Measurements from ENCODE around the gene TMEM222. TPM values are rescaled to one million over a fixed set of nuclear protein-coding genes. Genes with fewer than 3 reads are reported as not detected.

The TMEM222 gene
- total RNA-seq, 1 donor from 2014 or later: 43.5 TPM

GRCh38 chr1:27303509-27303908 is 18.5 kb upstream of the TMEM222 start:
- TF ChIP-seq CTCF (IDR thresholded peaks at IDR 0.05; ENCODE audit: unreplicated experiment): no peak
- peaks cover 14% of the 10 kb centered on the region for H3K36me3 Mint-ChIP-seq (ENCODE audit: low read depth, unreplicated experiment)
- H3K4me3 Mint-ChIP-seq (ENCODE audit: unreplicated experiment): no peak overlapping the region
- no peak overlapping the region for H3K27ac Mint-ChIP-seq (ENCODE audit: unreplicated experiment)
- DNase-seq (ENCODE audit: low spot score): no peak
- H3K27me3 Mint-ChIP-seq (ENCODE audit: unreplicated experiment): peaks cover 8% of the 10 kb centered on the region
- no peaks in the 10 kb centered on the region for H3K9me3 Mint-ChIP-seq (ENCODE audit: unreplicated experiment)
- H3K4me1 Mint-ChIP-seq (ENCODE audit: unreplicated experiment): peaks cover 15% of the 10 kb centered on the region

- H3K27ac Mint-ChIP-seq (ENCODE audit: unreplicated experiment): no peak overlapping the region
- H3K27me3 Mint-ChIP-seq (ENCODE audit: unreplicated experiment): no peaks in the 10 kb centered on the region
- no peak for DNase-seq (ENCODE audit: low spot score)
- H3K4me3 Mint-ChIP-seq (ENCODE audit: unreplicated experiment): no peak overlapping the region
- H3K4me1 Mint-ChIP-seq (ENCODE audit: unreplicated experiment): peaks cover 3% of the 10 kb centered on the region
- H3K9me3 Mint-ChIP-seq (ENCODE audit: unreplicated experiment): no peaks in the 10 kb centered on the region
- H3K36me3 Mint-ChIP-seq (ENCODE audit: low read depth, unreplicated experiment): peaks cover 4% of the 10 kb centered on the region
- TF ChIP-seq CTCF (IDR thresholded peaks at IDR 0.05; ENCODE audit: unreplicated experiment): no peak
Measured at GRCh38 chr1:27306071-27306470, 15.9 kb upstream of the TMEM222 start.

GRCh38 chr1:27306892-27307761 is 14.8 kb upstream of the TMEM222 start:
- H3K4me1 Mint-ChIP-seq (ENCODE audit: unreplicated experiment): peaks cover 3% of the 10 kb centered on the region
- H3K36me3 Mint-ChIP-seq (ENCODE audit: low read depth, unreplicated experiment): peaks cover 4% of the 10 kb centered on the region
- no peak overlapping the region for H3K4me3 Mint-ChIP-seq (ENCODE audit: unreplicated experiment)
- no peaks in the 10 kb centered on the region for H3K9me3 Mint-ChIP-seq (ENCODE audit: unreplicated experiment)
- no peaks in the 10 kb centered on the region for H3K27me3 Mint-ChIP-seq (ENCODE audit: unreplicated experiment)
- H3K27ac Mint-ChIP-seq (ENCODE audit: unreplicated experiment): no peak overlapping the region
- peak; percentile 30 for TF ChIP-seq CTCF (IDR thresholded peaks at IDR 0.05; ENCODE audit: unreplicated experiment)
- peak; percentile 48 for DNase-seq (ENCODE audit: low spot score)

- Mint-ChIP-seq H3K4me3 (ENCODE audit: unreplicated experiment) (no peak overlapping the region), H3K27ac (ENCODE audit: unreplicated experiment) (no peak overlapping the region), H3K36me3 (ENCODE audit: low read depth, unreplicated experiment) (peaks cover 4% of the 10 kb centered on the region), H3K4me1 (ENCODE audit: unreplicated experiment) (peaks cover 8% of the 10 kb centered on the region), H3K27me3 (ENCODE audit: unreplicated experiment) (no peaks in the 10 kb centered on the region), H3K9me3 (ENCODE audit: unreplicated experiment) (no peaks in the 10 kb centered on the region)
- no peak for TF ChIP-seq CTCF (IDR thresholded peaks at IDR 0.05; ENCODE audit: unreplicated experiment)
- no peak for DNase-seq (ENCODE audit: low spot score)
Measured at GRCh38 chr1:27307874-27308598, 13.9 kb upstream of the TMEM222 start.

- Mint-ChIP-seq H3K27me3 (ENCODE audit: unreplicated experiment) (no peaks in the 10 kb centered on the region), H3K9me3 (ENCODE audit: unreplicated experiment) (no peaks in the 10 kb centered on the region), H3K4me3 (ENCODE audit: unreplicated experiment) (no peak overlapping the region), H3K36me3 (ENCODE audit: low read depth, unreplicated experiment) (no peaks in the 10 kb centered on the region), H3K4me1 (ENCODE audit: unreplicated experiment) (peaks cover 29% of the 10 kb centered on the region), H3K27ac (ENCODE audit: unreplicated experiment) (no peak overlapping the region)
- no peak for TF ChIP-seq CTCF (IDR thresholded peaks at IDR 0.05; ENCODE audit: unreplicated experiment)
- no peak for DNase-seq (ENCODE audit: low spot score)
Measured at GRCh38 chr1:27314169-27314568, 7.8 kb upstream of the TMEM222 start.

Measured in endothelial cell (in vitro differentiated cells).